HG03439 (cell line): Measurements from ENCODE around the gene PALMD.

Experiments used
- ATAC-seq: cut with Tn5 transposase; IDR thresholded peaks from one replicate; pipeline ENCODE4 v1.9.1; 2021; ENCODE audit warnings: mild to moderate bottlenecking, moderate library complexity; ENCODE audit not compliant: unreplicated experiment

Gene PALMD, protein sequence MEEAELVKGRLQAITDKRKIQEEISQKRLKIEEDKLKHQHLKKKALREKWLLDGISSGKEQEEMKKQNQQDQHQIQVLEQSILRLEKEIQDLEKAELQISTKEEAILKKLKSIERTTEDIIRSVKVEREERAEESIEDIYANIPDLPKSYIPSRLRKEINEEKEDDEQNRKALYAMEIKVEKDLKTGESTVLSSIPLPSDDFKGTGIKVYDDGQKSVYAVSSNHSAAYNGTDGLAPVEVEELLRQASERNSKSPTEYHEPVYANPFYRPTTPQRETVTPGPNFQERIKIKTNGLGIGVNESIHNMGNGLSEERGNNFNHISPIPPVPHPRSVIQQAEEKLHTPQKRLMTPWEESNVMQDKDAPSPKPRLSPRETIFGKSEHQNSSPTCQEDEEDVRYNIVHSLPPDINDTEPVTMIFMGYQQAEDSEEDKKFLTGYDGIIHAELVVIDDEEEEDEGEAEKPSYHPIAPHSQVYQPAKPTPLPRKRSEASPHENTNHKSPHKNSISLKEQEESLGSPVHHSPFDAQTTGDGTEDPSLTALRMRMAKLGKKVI

DNA sequence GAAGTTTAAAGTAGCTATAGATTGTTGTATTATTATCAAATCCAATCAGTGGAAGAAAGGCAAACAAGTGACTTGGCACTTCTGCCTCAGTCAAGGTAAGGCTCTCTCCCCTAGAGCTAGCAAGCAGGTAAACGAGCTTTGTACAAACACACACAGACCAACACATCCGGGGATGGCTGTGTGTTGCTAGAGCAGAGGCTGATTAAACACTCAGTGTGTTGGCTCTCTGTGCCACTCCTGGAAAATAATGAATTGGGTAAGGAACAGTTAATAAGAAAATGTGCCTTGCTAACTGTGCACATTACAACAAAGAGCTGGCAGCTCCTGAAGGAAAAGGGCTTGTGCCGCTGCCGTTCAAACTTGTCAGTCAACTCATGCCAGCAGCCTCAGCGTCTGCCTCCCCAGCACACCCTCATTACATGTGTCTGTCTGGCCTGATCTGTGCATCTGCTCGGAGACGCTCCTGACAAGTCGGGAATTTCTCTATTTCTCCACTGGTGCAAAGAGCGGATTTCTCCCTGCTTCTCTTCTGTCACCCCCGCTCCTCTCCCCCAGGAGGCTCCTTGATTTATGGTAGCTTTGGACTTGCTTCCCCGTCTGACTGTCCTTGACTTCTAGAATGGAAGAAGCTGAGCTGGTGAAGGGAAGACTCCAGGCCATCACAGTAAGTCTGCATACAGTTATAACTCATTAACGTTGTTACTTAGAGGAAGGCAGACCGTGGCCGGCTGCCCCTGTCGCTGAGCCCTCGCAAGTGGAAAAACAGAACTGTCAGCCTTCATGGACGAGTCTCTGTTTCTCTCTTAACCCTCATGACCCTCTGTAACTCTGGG, at the start of gene PALMD:
PALMD (plus strand) TSS at position 415 of the 833 bp plus-strand sequence; CDS start at position 620, 205 bp downstream.
- ATAC-seq, result no peak

DNA sequence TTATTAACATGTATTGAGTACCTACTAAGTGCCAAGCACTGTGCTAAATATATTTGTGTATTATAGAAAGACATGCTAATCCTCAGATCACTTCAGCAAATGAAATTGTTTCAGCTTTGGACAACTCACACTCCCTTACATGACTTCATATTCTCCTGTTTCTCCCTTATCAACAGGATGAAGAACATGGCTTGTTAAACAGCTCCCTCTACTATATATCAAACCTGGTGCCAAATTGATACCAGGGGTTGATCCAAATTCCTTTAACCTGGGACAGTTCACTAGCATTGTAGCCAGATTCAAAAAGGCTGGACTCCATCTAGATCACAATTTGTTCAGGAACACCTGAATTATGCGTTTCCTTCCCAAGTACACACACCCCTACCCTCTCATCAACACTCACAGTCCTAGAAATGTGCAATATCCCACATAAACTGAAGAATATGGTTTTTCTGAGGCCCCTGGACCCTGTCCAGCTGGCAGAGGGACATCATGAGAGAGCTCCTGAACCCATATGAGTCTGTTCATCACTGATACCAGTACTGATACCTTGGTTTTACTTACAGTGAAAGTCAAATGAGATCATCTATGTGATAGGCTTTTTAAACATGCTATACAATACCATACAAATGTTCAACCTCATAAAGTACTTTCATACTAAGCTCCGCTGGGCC, 47.0 kb upstream of the PALMD start:
- no peak for ATAC-seq

DNA sequence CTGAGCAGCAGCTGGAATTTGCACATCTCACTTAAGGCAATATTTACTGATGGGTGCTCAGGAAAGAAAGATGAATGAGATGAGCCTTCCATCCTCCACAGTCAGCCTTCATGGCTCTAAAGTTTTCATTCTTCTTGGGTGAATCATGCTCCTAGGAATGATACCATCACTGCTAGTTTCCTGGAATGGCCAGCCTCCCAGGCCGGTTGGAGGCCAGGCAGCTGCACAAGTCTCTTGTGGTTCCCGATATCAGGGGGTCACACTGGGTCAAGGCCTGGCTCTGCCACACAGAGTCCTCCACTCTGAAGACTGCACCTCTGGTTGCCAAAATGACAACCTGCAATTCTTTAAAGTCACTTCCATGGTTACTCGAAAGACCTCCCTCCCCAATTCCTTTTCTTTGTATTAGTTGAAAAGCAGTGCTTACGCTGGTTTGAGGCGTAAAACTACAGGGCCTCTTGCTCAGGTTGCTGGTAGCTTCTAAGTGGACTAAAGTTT, 46.2 kb upstream of the PALMD start:
- ATAC-seq, result no peak

DNA sequence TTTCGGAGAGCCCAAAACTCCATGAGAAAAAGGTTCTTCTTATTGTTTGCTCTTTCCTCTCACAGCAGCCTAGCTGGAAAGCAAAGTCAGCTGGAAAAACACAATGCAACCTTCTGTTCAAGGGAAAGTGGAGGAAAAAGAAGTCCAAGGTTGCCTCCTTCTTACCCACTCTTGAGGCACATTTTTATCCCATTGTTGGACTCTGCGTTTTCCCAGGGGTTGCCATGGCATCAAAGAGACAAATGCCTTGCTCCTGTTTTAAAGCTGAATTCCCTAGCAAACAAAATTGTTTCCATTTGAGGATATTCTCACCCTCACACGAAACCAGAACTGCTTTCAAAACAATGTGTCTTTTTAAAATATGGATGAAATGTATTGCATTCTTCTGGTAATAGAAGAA, 45.1 kb upstream of the PALMD start:
- no peak for ATAC-seq

DNA sequence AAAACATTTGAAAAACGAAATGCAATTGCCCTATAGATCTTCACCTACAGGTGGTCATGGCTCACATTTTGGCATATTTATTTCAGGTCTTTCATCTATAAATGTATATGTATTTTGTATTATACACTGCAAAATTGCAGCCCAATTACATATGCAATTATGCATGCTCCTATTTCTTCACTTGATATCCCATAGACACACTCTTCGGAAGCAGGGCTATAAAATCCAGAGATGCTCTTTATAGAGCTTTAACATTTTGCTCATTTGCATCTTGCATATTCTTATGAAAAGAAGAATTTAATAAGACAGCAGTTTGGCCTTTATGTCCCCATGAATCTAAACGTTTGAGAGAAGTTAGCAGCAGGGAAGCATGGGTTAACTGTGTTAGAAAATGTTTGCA, 44.7 kb upstream of the PALMD start:
- no peak for ATAC-seq

DNA sequence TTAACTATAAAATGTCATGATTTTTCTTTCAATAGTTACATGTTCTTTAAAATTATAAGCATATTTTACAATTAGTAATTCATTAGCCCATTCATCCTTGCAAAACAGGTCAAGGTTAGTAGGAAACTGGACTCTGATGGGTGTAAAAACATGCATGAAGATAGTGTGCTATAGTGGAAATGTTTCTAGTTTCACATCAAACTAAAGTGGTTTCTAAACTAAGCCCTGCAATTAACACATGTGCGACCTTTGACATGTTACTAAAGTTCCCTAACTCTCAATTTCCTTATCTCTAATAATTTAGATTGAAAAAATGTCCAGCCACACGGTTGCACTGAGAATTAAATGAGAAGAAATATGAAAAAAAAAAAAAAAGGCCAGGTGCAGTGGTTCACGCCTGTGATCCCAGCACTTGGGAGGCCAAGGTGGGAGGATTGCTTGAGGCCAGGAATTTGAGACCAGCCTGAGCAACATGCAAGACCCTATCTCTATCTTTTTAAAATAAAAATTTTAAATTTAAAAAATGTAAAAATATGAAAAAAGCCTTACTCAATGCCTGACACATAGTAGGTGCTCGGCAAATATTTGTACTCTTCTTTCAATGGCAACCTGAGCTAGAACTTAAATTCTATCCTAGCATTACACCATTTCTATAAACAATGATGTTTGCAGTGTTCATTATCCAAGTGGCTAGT, 44.1 kb upstream of the PALMD start:
- no peak for ATAC-seq

DNA sequence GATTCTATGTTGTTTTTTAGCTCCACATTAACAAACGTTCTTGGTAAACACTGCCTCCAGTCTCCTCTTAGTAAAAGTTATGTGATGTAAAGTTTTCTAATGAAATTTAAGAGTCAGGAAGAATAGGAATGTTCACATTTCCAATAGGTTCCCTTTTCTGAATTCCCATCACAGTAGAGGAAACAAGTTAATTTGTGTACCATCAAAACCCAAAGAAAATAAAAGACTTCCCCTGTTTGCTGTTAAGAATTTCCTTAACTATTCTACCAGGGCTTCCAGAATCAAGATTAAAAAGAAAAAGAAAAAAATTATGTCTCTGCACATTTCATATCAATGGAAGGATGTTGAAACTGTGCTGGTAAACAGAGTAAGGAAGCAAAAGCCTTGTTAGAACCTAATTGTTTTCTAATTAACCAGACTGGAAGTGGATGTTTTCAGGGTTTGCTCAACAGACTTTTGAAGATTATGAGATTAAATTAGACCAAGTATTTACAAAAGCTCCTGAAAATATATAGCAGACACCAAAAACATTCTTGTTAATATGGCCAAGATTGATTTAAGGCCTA, 43.4 kb upstream of the PALMD start:
- no peak for ATAC-seq

DNA sequence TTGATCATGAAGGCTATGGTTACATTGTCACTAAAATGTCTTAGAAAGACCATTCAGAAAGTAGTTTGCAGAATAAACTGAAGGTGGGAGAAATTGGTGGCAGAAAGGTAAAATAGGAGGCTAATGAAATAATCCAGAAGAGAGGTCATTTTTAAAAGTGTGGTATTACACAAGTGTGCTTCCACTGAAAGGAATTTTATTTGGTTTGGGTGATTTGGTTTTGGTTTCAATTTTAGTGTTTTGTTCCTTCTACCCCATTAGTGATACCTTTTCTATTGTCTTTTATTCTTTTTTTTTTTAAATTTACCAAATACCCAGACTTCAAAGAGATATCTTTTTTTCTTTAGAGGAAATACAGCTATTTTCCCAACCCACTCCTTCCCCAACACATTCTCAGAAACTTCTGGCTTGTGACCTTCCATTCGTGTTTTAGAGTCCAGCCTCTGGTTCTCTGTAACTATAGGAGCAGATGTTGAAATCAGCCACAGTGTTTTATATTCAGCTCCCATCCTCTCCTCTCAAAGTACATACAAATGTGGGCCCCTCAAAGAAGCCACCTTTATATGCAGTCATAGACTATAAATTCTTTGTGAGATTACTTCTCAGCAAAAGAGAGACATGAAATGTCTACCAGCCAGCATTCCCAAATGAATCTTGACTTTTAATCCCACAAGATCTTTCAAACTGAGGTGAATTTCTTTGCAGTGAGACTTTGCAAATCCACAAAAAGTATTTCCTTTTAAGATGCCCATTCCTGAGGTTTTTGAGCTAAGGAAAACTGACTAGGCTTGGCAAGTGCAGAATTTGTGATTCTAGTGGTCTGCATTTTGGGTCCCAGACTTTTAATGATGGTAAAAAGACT, 42.0 kb upstream of the PALMD start:
- no peak for ATAC-seq

DNA sequence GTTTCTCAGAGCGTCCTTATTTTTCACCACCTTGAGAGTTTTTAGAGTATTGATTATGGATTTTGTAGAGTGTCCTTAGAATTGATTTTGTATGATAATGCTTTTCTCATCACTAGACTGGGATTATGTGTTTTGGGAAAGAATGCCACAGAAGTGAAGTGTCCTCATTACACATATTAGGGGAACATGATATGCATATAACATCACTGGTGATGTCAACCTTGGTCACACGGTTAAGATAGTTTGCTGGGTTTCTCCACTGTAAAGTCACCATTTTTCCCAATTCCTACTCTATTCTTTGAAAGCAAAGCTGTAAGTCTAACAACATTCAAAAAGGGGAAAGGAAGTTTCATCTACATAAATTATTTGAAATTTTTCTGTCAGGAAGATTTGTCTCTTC, 39.6 kb upstream of the PALMD start:
- no peak for ATAC-seq

DNA sequence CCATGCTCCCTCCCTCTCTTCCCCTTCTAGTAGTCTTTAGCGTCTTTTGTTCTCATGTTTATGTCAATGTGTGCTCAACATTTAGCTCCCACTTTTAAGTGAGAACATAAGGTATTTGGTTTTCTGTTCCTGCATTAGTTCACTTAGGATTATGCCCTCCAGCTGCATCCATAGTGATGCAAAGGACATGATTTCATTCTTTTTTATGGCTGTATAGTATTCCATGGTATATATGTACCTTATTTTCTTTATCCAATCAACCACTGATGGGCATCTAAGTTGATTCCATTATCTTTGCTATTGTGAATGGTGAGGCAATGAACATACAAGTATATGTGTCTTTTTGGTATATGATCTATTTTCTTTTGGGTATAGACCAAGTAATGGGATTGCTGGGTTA, 38.3 kb upstream of the PALMD start:
- no peak for ATAC-seq

DNA sequence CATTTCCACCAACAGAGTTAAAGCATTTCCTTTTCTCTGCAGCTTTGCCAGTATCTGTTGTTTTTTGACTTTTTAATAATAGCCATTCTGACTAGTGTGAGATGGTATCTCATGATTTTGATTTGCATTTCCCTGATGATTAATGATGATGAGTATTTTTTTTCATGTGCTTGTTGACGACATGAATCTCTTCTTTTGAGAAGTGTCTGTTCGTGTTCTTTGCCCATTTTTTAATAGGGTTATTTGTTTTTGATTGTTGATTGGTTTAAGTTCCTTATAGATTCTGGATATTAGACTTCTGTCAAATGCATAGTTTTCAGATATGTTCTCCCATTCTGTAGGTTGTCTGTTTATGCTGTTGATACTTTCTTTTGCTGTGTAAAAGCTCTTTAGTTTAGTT, 37.9 kb upstream of the PALMD start:
- ATAC-seq, result no peak

DNA sequence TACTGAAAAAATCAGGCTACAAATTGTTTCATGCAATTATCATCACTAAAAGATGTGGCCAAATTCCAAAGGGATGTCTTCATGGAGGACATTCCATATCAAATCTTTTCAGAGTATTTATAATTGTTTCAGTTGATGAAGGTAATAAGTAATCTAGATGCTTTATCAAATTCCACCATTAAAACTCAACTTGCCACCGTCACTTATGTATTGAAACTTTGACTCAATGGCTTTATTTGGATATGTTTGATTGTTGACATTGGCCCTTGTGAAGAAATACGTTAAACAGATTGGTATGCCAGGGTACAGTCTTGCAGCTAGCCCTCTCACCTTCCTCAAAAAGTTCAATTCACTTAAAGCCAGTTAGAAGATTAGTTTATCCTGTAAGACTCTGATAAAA, 32.2 kb upstream of the PALMD start:
- no peak for ATAC-seq

DNA sequence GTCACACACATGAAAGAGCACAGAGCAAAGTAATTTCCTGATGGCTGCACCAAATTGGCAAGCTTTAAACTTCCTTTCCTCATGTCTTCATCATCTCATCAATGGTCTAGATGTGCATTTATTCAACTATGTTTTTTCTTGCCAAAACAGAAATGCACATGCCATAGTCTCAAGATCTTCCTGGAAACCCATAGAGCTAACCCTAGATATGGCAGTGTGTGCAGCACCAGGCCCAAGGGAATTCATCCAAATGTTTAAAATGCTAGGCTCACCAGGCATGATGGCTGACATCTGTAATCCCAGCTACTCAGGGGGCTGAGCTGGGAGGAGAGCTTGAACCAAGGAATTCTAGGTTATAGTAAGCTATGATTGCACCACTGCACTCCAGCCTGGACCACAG, 31.2 kb upstream of the PALMD start:
- ATAC-seq, result no peak

DNA sequence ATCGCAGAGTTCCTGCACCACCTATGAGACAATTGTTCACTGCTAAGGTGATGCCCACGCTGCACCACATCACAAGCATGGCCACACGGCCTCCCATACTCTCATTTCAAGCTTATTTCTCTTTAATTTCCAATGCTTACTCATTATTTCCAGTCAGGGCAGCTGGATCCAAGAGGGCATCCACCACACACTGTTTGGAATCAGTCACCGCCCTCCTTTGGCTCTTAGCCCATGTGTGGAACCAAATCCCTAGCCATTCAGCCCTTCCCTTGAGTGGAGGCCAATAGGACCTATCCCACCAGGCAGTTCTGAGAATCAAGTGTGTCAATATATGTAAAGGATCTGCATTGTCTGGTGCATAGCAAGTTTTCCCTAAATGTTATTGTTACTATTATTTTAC, 26.3 kb upstream of the PALMD start:
- no peak for ATAC-seq

DNA sequence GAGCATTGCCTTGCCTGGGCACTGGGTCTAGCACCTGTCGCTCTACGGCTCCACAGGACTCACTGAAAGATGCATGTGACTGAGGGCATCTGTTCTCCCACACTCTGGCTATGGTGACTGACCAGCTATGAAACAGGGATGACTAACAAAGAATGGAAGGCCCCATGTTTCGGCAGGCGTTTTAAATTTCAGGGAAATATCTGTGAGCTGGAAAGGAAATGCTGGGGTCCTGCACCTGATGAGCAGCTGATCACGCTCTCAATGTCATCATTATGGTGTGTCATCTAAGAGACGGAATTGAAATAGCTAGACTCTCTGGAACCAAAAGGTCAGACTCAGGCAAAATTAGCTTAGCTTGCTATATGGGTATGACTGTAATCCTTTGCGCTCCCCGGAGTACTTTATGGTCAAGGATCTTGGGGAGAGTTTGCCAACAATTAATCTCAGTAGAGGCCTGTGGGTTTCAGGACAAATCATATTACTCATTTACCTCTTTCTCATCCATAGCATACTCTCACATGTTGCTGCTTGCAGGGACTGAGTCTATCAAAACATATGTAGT, 24.5 kb upstream of the PALMD start:
- ATAC-seq, result no peak

DNA sequence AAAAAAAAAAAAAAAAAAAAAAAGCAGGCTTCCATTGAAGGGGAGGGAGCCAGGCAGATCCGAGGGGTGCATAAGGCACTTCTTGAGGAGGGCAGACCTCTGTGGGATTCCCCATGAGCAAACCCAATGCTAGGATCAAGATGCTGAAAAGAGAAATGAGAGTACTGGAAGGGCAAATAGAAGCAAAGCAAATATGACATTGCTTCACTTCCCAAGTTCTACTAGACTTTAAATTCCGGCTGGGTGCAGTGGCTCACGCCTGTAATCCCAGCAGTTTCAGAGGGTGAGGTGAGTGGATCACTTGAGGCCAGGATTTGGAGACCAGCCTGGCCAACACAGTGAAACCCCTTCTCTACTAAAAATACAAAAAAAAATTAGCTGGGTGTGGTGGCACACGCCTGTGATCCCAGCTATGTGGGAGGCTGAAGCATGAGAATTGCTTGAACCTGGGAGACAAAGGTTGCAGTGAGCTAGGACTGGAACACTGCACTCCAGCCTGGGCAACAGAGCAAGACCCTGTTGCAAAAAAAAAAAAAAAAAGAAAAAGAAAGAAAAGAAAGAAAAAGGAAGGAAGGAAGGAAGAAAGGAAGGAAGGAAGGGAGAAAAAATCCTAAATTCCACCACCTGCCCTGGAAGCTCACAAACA, 23.1 kb upstream of the PALMD start:
- no peak for ATAC-seq

DNA sequence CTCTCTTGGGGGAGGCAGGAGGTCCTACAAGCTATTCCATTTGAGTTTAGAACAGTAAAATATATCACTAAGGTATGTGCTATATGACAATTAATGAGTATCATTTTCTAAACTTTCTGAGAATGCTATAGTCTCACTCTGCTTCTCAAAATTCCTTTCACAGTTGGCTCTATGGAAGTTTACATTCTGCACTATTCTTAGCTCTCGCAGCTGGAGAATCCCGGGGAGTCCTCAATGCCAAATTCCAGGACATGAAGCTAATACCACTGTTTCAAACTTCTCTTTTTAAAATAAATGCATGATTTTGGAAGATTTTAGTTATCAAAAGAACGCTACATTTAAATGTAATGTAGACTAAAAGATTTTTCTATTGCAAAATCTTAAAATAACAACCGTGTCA, 22.4 kb upstream of the PALMD start:
- ATAC-seq, result no peak

DNA sequence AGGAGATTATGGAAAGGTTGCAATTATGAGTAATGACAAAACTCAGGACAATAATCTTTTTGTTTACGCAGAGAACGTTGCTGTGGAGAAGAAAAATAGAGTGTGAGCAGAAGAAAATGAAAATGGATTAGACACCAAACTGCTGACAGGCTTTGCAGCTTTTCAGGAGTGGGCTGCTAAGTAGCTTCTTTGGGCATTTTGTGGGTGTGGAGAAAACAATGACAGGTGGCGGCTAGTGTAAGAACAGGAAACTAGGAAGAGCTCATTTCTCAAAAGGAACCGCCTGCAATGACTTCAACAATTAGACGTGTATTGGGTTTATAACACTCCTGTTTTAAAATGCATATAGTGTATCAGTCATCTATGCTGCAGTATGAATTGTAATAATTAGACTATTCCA, 18.3 kb upstream of the PALMD start:
- ATAC-seq, result no peak

DNA sequence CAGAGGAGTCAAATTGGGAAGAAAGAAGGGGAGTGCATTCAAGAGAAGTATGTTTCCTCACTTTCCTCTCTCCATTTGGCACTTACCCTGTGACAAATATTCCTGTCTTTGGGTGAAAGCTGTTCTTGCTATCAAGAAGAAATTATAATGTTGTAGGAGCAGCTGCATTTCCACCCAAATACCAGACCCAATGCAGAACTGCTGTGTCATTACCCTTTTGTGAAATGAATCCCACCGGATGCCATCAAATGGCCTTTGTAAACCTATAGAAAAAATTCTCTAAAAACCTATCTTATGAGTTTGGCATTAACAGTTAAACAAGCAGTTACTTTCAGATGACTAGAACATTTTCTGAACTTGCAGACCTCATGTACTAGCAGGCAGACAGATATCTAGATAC, 16.7 kb upstream of the PALMD start:
- ATAC-seq, result no peak
